ENCODE results near the gene TIAM2.

Gene TIAM2

GRCh38 chr6:155026022-155026705, 31.0 kb downstream of the TIAM2 start:
- DNase-seq (ENCODE audit: low spot score) = peak; percentile 77

- DNase-seq (ENCODE audit: low spot score) = no peak
Measured at GRCh38 chr6:155026706-155027045, 31.6 kb downstream of the TIAM2 start.

- DNase-seq (ENCODE audit: low spot score) = no peak
Measured at GRCh38 chr6:155030148-155030720, 35.1 kb downstream of the TIAM2 start.

- DNase-seq (ENCODE audit: low spot score) = no peak
Measured at GRCh38 chr6:155031091-155031490, 36.0 kb downstream of the TIAM2 start.

GRCh38 chr6:155033021-155033791, 38.1 kb downstream of the TIAM2 start:
- DNase-seq (ENCODE audit: low spot score) = no peak

- no peak for DNase-seq (ENCODE audit: low spot score)
Measured at GRCh38 chr6:155036907-155037306, 41.8 kb downstream of the TIAM2 start.

- no peak for DNase-seq (ENCODE audit: low spot score)
Measured at GRCh38 chr6:155038104-155038503, 43.0 kb downstream of the TIAM2 start.

GRCh38 chr6:155038527-155038926, 43.4 kb downstream of the TIAM2 start:
- DNase-seq (ENCODE audit: low spot score) = no peak

- no peak for DNase-seq (ENCODE audit: low spot score)
Measured at GRCh38 chr6:155039618-155040017, 44.5 kb downstream of the TIAM2 start.

- no peak for DNase-seq (ENCODE audit: low spot score)
Measured at GRCh38 chr6:155040154-155040553, 45.0 kb downstream of the TIAM2 start.

- no peak for DNase-seq (ENCODE audit: low spot score)
Measured at GRCh38 chr6:155040901-155041650, 46.0 kb downstream of the TIAM2 start.

GRCh38 chr6:155041741-155042279, 46.7 kb downstream of the TIAM2 start:
- no peak for DNase-seq (ENCODE audit: low spot score)

GRCh38 chr6:155042983-155043382, 47.9 kb downstream of the TIAM2 start:
- no peak for DNase-seq (ENCODE audit: low spot score)

GRCh38 chr6:155045561-155046404, 50.7 kb downstream of the TIAM2 start:
- DNase-seq (ENCODE audit: low spot score) = no peak

GRCh38 chr6:155047523-155047922, 52.4 kb downstream of the TIAM2 start:
- no peak for DNase-seq (ENCODE audit: low spot score)

GRCh38 chr6:155050311-155050710, 55.2 kb downstream of the TIAM2 start:
- no peak for DNase-seq (ENCODE audit: low spot score)

- no peak for DNase-seq (ENCODE audit: low spot score)
Measured at GRCh38 chr6:155054491-155055250, 59.6 kb downstream of the TIAM2 start.

- DNase-seq (ENCODE audit: low spot score) = no peak
Measured at GRCh38 chr6:155055729-155056128, 60.6 kb downstream of the TIAM2 start.

- no peak for DNase-seq (ENCODE audit: low spot score)
Measured at GRCh38 chr6:155056756-155057155, 61.6 kb downstream of the TIAM2 start.

- DNase-seq (ENCODE audit: low spot score) = no peak
Measured at GRCh38 chr6:155061381-155061780, 66.3 kb downstream of the TIAM2 start.
